PC-9 (cell line): ENCODE data around the gene LMX1A.

ENCODE experiments used
- CTCF ChIP-seq: fragments of 200-600 bp; sonication (generic); conservative IDR thresholded peaks from 2 replicates; pipeline ENCODE4 v1.6.1; 2017; ENCODE audit warnings: mixed run types, antibody characterized with exemption, mild to moderate bottlenecking, moderate library complexity
- EZH2 ChIP-seq: fragments of 200-600 bp; sonication (generic); IDR thresholded peaks from 2 replicates; pipeline ENCODE4 v1.8.0; 2017; ENCODE audit warnings: antibody characterized with exemption, low read depth

GRCh38 chr1:165355139-165355976, 1.2 kb downstream of the LMX1A start:
- no peak for TF ChIP-seq CTCF
- no peak for TF ChIP-seq EZH2
